PC-3 (cell line): ENCODE data around the gene NDUFAF2. TPM values are rescaled to one million over a fixed set of nuclear protein-coding genes. Genes with fewer than 3 reads are reported as not detected.

Source experiments
- ATAC-seq: fragments of 200-7000 bp; cut with Tn5 transposase; 2 replicates; pipeline ENCODE4 v1.9.1; 2020; ENCODE audit warnings: mild to moderate bottlenecking, moderate library complexity
- BruUV-seq: library from RNA; stranded (reverse); fragments of 400-500 nt; replicated peaks from 2 replicates; lab custom pipeline; 2021; lab: Mats Ljungman, UMichigan
- CTCF ChIA-PET: fragments of 300-600 bp; sonication (Branson Sonifier 250); formaldehyde crosslinking; loops from one replicate; lab custom pipeline; 2022; ENCODE audit warnings: antibody characterized with exemption; lab: Charles Lee
- POLR2A ChIA-PET: fragments of 300-600 bp; sonication (Branson Sonifier 250); formaldehyde crosslinking; loops from one replicate; lab custom pipeline; 2022; ENCODE audit warnings: antibody characterized with exemption; ENCODE audit not compliant: unreplicated experiment; lab: Charles Lee
- DNase-seq: peaks from one replicate; pipeline ENCODE4 v3.0.0-alpha.2; 2015
- H2AFZ ChIP-seq: fragments of 300-600 bp; sonication (generic); 2 replicates; pipeline ENCODE4 v1.6.0; 2016; ENCODE audit warnings: antibody characterized with exemption, low read length
- H3F3A ChIP-seq: fragments of 300-600 bp; sonication (generic); one replicate; pipeline ENCODE4 v1.6.0; 2017; ENCODE audit warnings: antibody characterized with exemption, low read length, control low read depth, mild to moderate bottlenecking; ENCODE audit not compliant: unreplicated experiment
- H3K27ac ChIP-seq: fragments of 300-600 bp; sonication (generic); 2 replicates; pipeline ENCODE4 v1.5.1; 2016; ENCODE audit warnings: mild to moderate bottlenecking, low read length
- H3K27me3 ChIP-seq: fragments of 300-600 bp; sonication (generic); 2 replicates; pipeline ENCODE4 v1.6.1; 2016; ENCODE audit warnings: low read length, mixed read lengths
- H3K36me3 ChIP-seq: fragments of 300-600 bp; sonication (generic); 2 replicates; pipeline ENCODE4 v1.6.1; 2016; ENCODE audit warnings: low read depth, mixed run types, low read length, mixed read lengths
- H3K4me1 ChIP-seq: fragments of 300-600 bp; sonication (generic); 2 replicates; pipeline ENCODE4 v1.5.1; 2016; ENCODE audit warnings: low read length; ENCODE audit not compliant: insufficient read depth
- H3K4me2 ChIP-seq: fragments of 300-600 bp; sonication (generic); 2 replicates; pipeline ENCODE4 v1.6.0; 2016; ENCODE audit warnings: low read length
- H3K4me3 ChIP-seq: fragments of 300-600 bp; sonication (generic); 2 replicates; pipeline ENCODE4 v1.5.1; 2016; ENCODE audit warnings: mild to moderate bottlenecking, low read length, mixed read lengths
- H3K79me2 ChIP-seq: fragments of 300-600 bp; sonication (generic); 2 replicates; pipeline ENCODE4 v1.6.1; 2017; ENCODE audit warnings: low read length, mixed read lengths
- H3K9ac ChIP-seq: fragments of 300-600 bp; sonication (generic); 2 replicates; pipeline ENCODE4 v1.6.0; 2016; ENCODE audit warnings: mild to moderate bottlenecking, low read length
- H3K9me2 ChIP-seq: fragments of 300-600 bp; sonication (generic); replicated peaks from 2 replicates; pipeline ENCODE4 v1.6.1; 2016; ENCODE audit warnings: mixed run types, low read length, mixed read lengths
- H3K9me3 ChIP-seq: fragments of 300-600 bp; sonication (generic); 2 replicates; pipeline ENCODE4 v1.6.1; 2016; ENCODE audit warnings: low read length, mixed read lengths
- H4K20me1 ChIP-seq: fragments of 300-600 bp; sonication (generic); 2 replicates; pipeline ENCODE4 v1.6.1; 2016; ENCODE audit warnings: low read length, mixed read lengths
- EZH2 ChIP-seq: fragments of 300-600 bp; sonication (generic); IDR thresholded peaks from one replicate; pipeline ENCODE4 v1.6.1; 2017; ENCODE audit warnings: antibody characterized with exemption, mild to moderate bottlenecking, low read length; ENCODE audit not compliant: unreplicated experiment
- EZH2phosphoT487 ChIP-seq: fragments of 300-600 bp; sonication (generic); IDR thresholded peaks from 2 replicates; pipeline ENCODE4 v1.6.1; 2018; ENCODE audit warnings: mild to moderate bottlenecking, antibody characterized with exemption, low read length, borderline replicate concordance
- intact Hi-C: fragments of 100-400 bp; cut with micrococcal nuclease; formaldehyde crosslinking; loops from 2 replicates; pipeline ENCODE4 v1.9.0; 2023
- total RNA-seq: library from RNA; depleted of rRNA; stranded (reverse); fragments of >200 nt; gene quantifications from 2 replicates; pipeline ENCODE4 v1.2.3, GENCODE V29; 2014
- TF ChIP-seq, protein P1 (sequence below): fragments of 300-600 bp; sonication (generic); conservative IDR thresholded peaks from 2 replicates; pipeline ENCODE4 v1.5.1; 2017; ENCODE audit warnings: antibody characterized with exemption, low read depth, mild to moderate bottlenecking, low read length

Gene NDUFAF2
- total RNA-seq, 1 experiment from 2014 or later = 41.9 TPM

DNA sequence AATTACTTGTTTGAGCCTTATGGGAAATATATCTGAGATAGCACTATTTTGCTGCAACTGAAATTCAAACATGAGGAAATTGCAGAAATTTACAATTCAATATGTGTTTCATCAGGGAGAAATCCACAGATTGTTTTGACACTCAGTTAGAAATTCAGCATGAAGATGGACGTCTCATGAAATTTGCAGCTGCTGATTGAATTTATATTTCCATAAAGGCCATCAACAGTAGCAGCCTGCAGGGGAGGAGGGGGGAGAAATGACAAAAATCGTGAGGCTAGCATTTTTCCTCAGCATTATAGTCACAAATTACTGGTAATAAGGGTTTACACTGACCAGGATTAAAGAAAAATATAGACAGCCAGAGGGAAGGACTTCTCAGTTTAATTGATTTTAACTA lies 81.0 kb downstream of the NDUFAF2 start:
- H3K9me3 ChIP-seq = no peaks in the 10 kb centered on the region
- ATAC-seq (no peak), DNase-seq (no peak)
- no peak for TF ChIP-seq EZH2phosphoT487
- TF ChIP-seq EZH2 = no peak
- TF ChIP-seq, protein P1, sequence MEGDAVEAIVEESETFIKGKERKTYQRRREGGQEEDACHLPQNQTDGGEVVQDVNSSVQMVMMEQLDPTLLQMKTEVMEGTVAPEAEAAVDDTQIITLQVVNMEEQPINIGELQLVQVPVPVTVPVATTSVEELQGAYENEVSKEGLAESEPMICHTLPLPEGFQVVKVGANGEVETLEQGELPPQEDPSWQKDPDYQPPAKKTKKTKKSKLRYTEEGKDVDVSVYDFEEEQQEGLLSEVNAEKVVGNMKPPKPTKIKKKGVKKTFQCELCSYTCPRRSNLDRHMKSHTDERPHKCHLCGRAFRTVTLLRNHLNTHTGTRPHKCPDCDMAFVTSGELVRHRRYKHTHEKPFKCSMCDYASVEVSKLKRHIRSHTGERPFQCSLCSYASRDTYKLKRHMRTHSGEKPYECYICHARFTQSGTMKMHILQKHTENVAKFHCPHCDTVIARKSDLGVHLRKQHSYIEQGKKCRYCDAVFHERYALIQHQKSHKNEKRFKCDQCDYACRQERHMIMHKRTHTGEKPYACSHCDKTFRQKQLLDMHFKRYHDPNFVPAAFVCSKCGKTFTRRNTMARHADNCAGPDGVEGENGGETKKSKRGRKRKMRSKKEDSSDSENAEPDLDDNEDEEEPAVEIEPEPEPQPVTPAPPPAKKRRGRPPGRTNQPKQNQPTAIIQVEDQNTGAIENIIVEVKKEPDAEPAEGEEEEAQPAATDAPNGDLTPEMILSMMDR = no peak
- H3K79me2 ChIP-seq = peaks cover 8% of the 10 kb centered on the region; the same call in 1 of the 2 replicates
- no TSS peak for BruUV-seq
- H2AFZ ChIP-seq = no peak overlapping the region
- no peaks in the 10 kb centered on the region for H4K20me1 ChIP-seq
- H3K36me3 ChIP-seq = no peaks in the 10 kb centered on the region
- intact Hi-C loops = no loop called here
- no peaks in the 10 kb centered on the region for H3K27me3 ChIP-seq
- no peak overlapping the region for H3K4me3 ChIP-seq
- ChIA-PET CTCF (no interaction called here), POLR2A (no interaction called here)
- H3K27ac ChIP-seq = no peak overlapping the region
- H3K9ac ChIP-seq = no peak overlapping the region
- H3F3A ChIP-seq = no peaks in the 10 kb centered on the region
- no peak overlapping the region for H3K4me2 ChIP-seq
- no peaks in the 10 kb centered on the region for H3K4me1 ChIP-seq
- H3K9me2 ChIP-seq = no peaks in the 10 kb centered on the region

DNA sequence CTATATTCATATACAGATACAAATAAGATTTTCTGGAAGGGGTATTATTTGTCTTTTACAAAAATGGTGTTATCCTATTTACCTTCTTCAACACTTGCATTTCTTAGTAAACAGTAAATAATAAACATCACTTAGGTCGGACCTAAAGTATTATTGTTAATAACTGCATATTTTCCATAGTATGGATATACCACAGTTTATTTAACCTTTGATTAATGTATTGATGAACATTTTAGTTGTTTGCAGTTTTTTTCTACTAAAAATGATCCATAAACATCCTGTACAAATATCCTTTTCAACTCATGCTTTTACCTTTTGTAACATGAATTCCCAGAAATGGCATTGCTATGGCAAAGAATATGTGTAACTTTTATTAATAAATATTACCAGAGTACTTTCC lies 83.4 kb downstream of the NDUFAF2 start:
- Histone ChIP-seq H3K36me3 (no peaks in the 10 kb centered on the region), H3K9me3 (no peaks in the 10 kb centered on the region), H3K4me1 (no peaks in the 10 kb centered on the region), H3F3A (no peaks in the 10 kb centered on the region), H2AFZ (no peak overlapping the region), H3K4me3 (no peak overlapping the region), H4K20me1 (no peaks in the 10 kb centered on the region), H3K27me3 (no peaks in the 10 kb centered on the region), H3K4me2 (no peak overlapping the region), H3K9ac (no peak overlapping the region), H3K79me2 (no peaks in the 10 kb centered on the region), H3K27ac (no peak overlapping the region), H3K9me2 (no peaks in the 10 kb centered on the region)
- TF ChIP-seq, protein P1 = no peak
- TF ChIP-seq EZH2phosphoT487 (no peak), EZH2 (no peak)
- DNase-seq (no peak), ATAC-seq (no peak)
- POLR2A ChIA-PET = no interaction called here
- no TSS peak for BruUV-seq
- intact Hi-C loops = no loop called here
- CTCF ChIA-PET = no interaction called here

DNA sequence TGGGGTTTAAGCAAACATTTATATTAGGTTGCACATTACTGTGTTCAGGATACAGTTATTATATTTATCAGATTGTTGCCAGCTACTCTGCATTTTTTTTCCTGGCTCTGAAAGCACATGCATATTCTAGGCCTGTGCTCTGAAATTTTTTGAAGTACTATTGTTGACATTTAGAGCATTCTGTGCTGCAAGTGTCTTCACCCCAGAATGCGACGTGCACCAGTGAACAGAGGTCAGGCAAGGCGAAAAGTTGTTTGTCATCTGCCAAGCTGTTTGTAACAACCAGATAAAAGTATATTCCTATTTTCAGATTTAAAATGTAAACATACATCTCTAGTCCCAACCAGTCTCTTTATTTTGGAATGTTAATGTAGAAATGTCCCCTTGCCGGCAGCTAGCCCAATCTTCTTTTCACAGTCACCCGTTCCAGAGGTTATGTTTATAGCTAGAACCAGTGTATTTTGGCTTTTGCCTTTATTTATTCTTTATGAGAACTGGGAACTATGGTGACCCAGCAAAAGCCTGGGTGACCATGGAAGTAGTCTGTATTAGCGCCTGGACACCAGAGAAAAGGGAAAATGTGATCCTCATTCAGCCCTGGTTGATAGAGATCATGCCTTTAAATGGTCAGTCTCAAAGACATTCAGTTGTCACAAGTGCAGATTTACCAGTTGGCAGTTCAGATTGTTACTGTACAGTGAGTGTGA lies 84.6 kb downstream of the NDUFAF2 start:
- Histone ChIP-seq H3F3A (no peaks in the 10 kb centered on the region), H3K27ac (no peak overlapping the region)
- POLR2A ChIA-PET = no interaction called here

More for the DNA sequence above, 84.6 kb downstream of the NDUFAF2 start:
- Histone ChIP-seq H3K4me3 (no peak overlapping the region), H3K9me2 (no peaks in the 10 kb centered on the region), H3K36me3 (no peaks in the 10 kb centered on the region), H3K9ac (no peak overlapping the region), H3K4me1 (no peaks in the 10 kb centered on the region), H4K20me1 (no peaks in the 10 kb centered on the region), H3K79me2 (no peaks in the 10 kb centered on the region), H3K27me3 (no peaks in the 10 kb centered on the region), H2AFZ (no peak overlapping the region), H3K4me2 (no peak overlapping the region), H3K9me3 (no peaks in the 10 kb centered on the region)
- BruUV-seq = no TSS peak
- intact Hi-C loops = no loop called here
- CTCF ChIA-PET = no interaction called here
- TF ChIP-seq, protein P1 = no peak
- TF ChIP-seq EZH2phosphoT487 (no peak), EZH2 (no peak)
- ATAC-seq = no peak
- DNase-seq = no peak
